B cell (primary cell): Measurements from ENCODE around the gene NDUFA8. TPM values are rescaled to one million over a fixed set of nuclear protein-coding genes. Genes with fewer than 3 reads are reported as not detected.

Source experiments
- ATAC-seq: fragments of 200-7000 bp; cut with Tn5 transposase; one replicate; pipeline ENCODE4 v1.10.0; 2021; ENCODE audit warnings: low read depth, mild to moderate bottlenecking, moderate number of reproducible peaks, moderate library complexity
- CTCF ChIA-PET: fragments of 350-600 bp; sonication (Branson Sonifier 250); formaldehyde crosslinking; loops from one replicate; lab custom pipeline; 2021; ENCODE audit warnings: antibody characterized with exemption, inconsistent platforms; lab: Charles Lee
- POLR2A ChIA-PET: fragments of 350-600 bp; sonication (Branson Sonifier 250); formaldehyde crosslinking; loops from one replicate; lab custom pipeline; 2021; ENCODE audit warnings: antibody characterized with exemption; lab: Charles Lee
- DNase-seq: peaks from one replicate; pipeline ENCODE4 v3.0.0; 2013
- H2AFZ ChIP-seq: 2 replicates; pipeline ENCODE4 v1.6.1; 2012; ENCODE audit warnings: mild to moderate bottlenecking, low read depth, low read length; ENCODE audit not compliant: insufficient read depth, poor library complexity, severe bottlenecking
- H3K27ac ChIP-seq, 2 donors: 1 replicate in 1 of 2; 2 replicates in 1 of 2; pipeline ENCODE4 v1.5.1; 2012 to 2013; ENCODE audit warnings: low read length in 2 of 2, mild to moderate bottlenecking in 2 of 2, moderate library complexity in 1 of 2
- H3K27me3 ChIP-seq, 4 experiments: fragments of 200-600 bp in 1 of 4; sonication (generic) in 1 of 4; replicated peaks in 1 of 4; 1 replicate in 2 of 4; 2 replicates in 2 of 4; pipeline versions ENCODE4 v1.6.1 to v1.7.0; 2013 to 2016; ENCODE audit warnings: low read length in 3 of 4, mild to moderate bottlenecking in 2 of 4, mixed read lengths in 1 of 4, moderate library complexity in 1 of 4; ENCODE audit not compliant: insufficient read depth in 4 of 4, control insufficient read depth in 3 of 4; ENCODE audit errors: control extremely low read depth in 1 of 4
- H3K36me3 ChIP-seq, 2 experiments: replicated peaks in 1 of 2; 1 replicate in 1 of 2; 2 replicates in 1 of 2; pipeline versions ENCODE4 v1.6.1 to v1.7.1; 2013; ENCODE audit warnings: low read length in 1 of 2; ENCODE audit not compliant: insufficient read depth in 2 of 2, control insufficient read depth in 1 of 2; ENCODE audit errors: control extremely low read depth in 1 of 2, extremely low read depth in 1 of 2
- H3K4me1 ChIP-seq, 2 donors: fragments of 200-600 bp in 1 of 2; sonication (generic) in 1 of 2; 1 replicate in 1 of 2; 2 replicates in 1 of 2; pipeline versions ENCODE4 v1.5.1 to v1.6.1; 2013 to 2017; ENCODE audit warnings: low read length in 2 of 2; ENCODE audit not compliant: control insufficient read depth in 2 of 2, insufficient read depth in 2 of 2
- H3K4me2 ChIP-seq: replicated peaks from 2 replicates; pipeline ENCODE3; 2012; ENCODE audit warnings: mild to moderate bottlenecking, low read depth, low read length; ENCODE audit not compliant: poor library complexity, severe bottlenecking
- H3K4me3 ChIP-seq, 5 experiments: fragments of 200-600 bp in 1 of 5; sonication (generic) in 1 of 5; 1 replicate in 3 of 5; 2 replicates in 2 of 5; pipeline versions ENCODE4 v1.5.1 to v1.7.0; 2011 to 2016; ENCODE audit warnings: low read length in 4 of 5, mild to moderate bottlenecking in 4 of 5, low read depth in 2 of 5, control low read depth in 1 of 5, moderate library complexity in 1 of 5; ENCODE audit not compliant: insufficient read depth in 1 of 5; ENCODE audit errors: control extremely low read depth in 1 of 5, extremely low read depth in 1 of 5
- H3K79me2 ChIP-seq: fragments of 200-600 bp; sonication (generic); one replicate; pipeline ENCODE4 v1.6.0; 2016; ENCODE audit warnings: low read length; ENCODE audit not compliant: control insufficient read depth, insufficient read depth
- H3K9ac ChIP-seq: fragments of 200-600 bp; sonication (generic); 2 replicates; pipeline ENCODE4 v1.6.1; 2017; ENCODE audit warnings: mild to moderate bottlenecking, low read length, moderate library complexity
- H3K9me3 ChIP-seq, 3 donors: one replicate each; pipeline versions ENCODE4 v1.6.1 to v1.7.1; 2013; ENCODE audit warnings: low read length in 2 of 3; ENCODE audit not compliant: control insufficient read depth in 2 of 3, insufficient read depth in 1 of 3; ENCODE audit errors: control extremely low read depth in 1 of 3
- H4K20me1 ChIP-seq: 2 replicates; pipeline ENCODE4 v1.6.0; 2012; ENCODE audit warnings: mild to moderate bottlenecking, low read length; ENCODE audit not compliant: insufficient read depth, control insufficient read depth, poor library complexity, severe bottlenecking
- H3K27ac Mint-ChIP-seq: one replicate; pipeline ENCODE4 v1.8.0; 2021; ENCODE audit warnings: mixed read lengths
- H3K27me3 Mint-ChIP-seq: one replicate; pipeline ENCODE4 v1.8.0; 2021; ENCODE audit warnings: mixed read lengths
- H3K4me1 Mint-ChIP-seq: one replicate; pipeline ENCODE4 v1.8.0; 2021; ENCODE audit warnings: mixed read lengths
- H3K4me3 Mint-ChIP-seq: one replicate; pipeline ENCODE4 v1.8.0; 2021; ENCODE audit warnings: mixed read lengths
- H3K9me3 Mint-ChIP-seq: one replicate; pipeline ENCODE4 v1.8.0; 2022; ENCODE audit warnings: mixed read lengths; ENCODE audit not compliant: insufficient read depth
- CTCF ChIP-seq: fragments of 200-600 bp; IDR thresholded peaks from one replicate; pipeline ENCODE4 v1.8.0; 2022; ENCODE audit warnings: antibody characterized with exemption, mild to moderate bottlenecking
- EZH2 ChIP-seq: IDR thresholded peaks from 2 replicates; pipeline ENCODE4 v1.6.1; 2012; ENCODE audit warnings: borderline replicate concordance, low read depth, mild to moderate bottlenecking, moderate library complexity, low read length; ENCODE audit not compliant: insufficient read depth, poor library complexity, severe bottlenecking
- WGBS: methylation state at CpG from one replicate; pipeline ENCODE4 v1.1.5; 2013; ENCODE audit warnings: missing lambda C conversion rate; ENCODE audit not compliant: insufficient coverage; 5-methylcytosine and 5-hydroxymethylcytosine counted together
- intact Hi-C: fragments of 100-400 bp; cut with micrococcal nuclease; formaldehyde crosslinking; loops from one replicate; pipeline ENCODE4 v1.10.0; 2022
- polyA plus RNA-seq: library from polyadenylated mRNA; depleted of rRNA; stranded (reverse); fragments of >200 nt; gene quantifications from 2 replicates; pipeline ENCODE4 v1.2.3, GENCODE V29; 2012
- total RNA-seq, 2 donors: library from RNA; stranded (reverse); fragments of 120-200 nt in 1 of 2; gene quantifications; 1 replicate in 1 of 2; 2 replicates in 1 of 2; pipeline versions ENCODE4 v1.2.3 to v1.2.4, GENCODE V29; 2013 to 2022

The NDUFA8 gene
- total and polyA plus RNA-seq, 2 donors (not counting 1 experiment from before 2014, with no cell fraction given), result 10.6 to 15.7 TPM

GRCh38 chr9:122128007-122128968 lies 31.3 kb downstream of the NDUFA8 start:
- Histone ChIP-seq H3K79me2 (no peaks in the 10 kb centered on the region), H3K27ac (no peak overlapping the region), H3K4me3 (no peak overlapping the region), H4K20me1 (no peaks in the 10 kb centered on the region), H3K36me3 (no peaks in the 10 kb centered on the region), H3K9ac (no peak overlapping the region), H3K27me3 (peaks cover 0 to 36% (median 22%) of the 10 kb centered on the region in 4 experiments), H3K4me1 (peaks cover 11 to 26% of the 10 kb centered on the region in 2 donors), H3K9me3 (peaks cover 0 to 2% (median 0%) of the 10 kb centered on the region in 3 donors), H3K4me2 (no peak overlapping the region), H2AFZ (no peak overlapping the region)
- peaks cover 12% of the 10 kb centered on the region for H3K4me1 Mint-ChIP-seq
- H3K9me3 Mint-ChIP-seq, result no peaks in the 10 kb centered on the region
- no peak for TF ChIP-seq EZH2
- TF ChIP-seq CTCF, result no peak
- no peak for ATAC-seq
- CTCF ChIA-PET, result interaction anchor here (1.2 to 15.1 kb wide), 2 partner anchors 218 to 326 kb away, joined by 7 to 323 read pairs; no protein-coding TSS in a partner anchor
- WGBS, result 60% methylated on average over 22 of the region's 24 CpGs
- H3K27me3 Mint-ChIP-seq, result peaks cover 72% of the 10 kb centered on the region
- POLR2A ChIA-PET, result no interaction called here
- intact Hi-C loops, result loop anchor here (10.0 kb wide), 1 partner anchor 1257 kb away; no protein-coding TSS in a partner anchor
- DNase-seq, result no peak
- H3K4me3 Mint-ChIP-seq, result no peak overlapping the region
- H3K27ac Mint-ChIP-seq, result no peak overlapping the region
